NCI-H146 treated with DMSO at 0.1 percent for 48 hours (cell line): ENCODE data around the gene RALGPS2.

ENCODE experiments used
- DNase-seq: peaks from one replicate; lab custom pipeline; 2025; ENCODE audit not compliant: unreplicated experiment; lab: John Stamatoyannopoulos, UW

The RALGPS2 gene

DNA sequence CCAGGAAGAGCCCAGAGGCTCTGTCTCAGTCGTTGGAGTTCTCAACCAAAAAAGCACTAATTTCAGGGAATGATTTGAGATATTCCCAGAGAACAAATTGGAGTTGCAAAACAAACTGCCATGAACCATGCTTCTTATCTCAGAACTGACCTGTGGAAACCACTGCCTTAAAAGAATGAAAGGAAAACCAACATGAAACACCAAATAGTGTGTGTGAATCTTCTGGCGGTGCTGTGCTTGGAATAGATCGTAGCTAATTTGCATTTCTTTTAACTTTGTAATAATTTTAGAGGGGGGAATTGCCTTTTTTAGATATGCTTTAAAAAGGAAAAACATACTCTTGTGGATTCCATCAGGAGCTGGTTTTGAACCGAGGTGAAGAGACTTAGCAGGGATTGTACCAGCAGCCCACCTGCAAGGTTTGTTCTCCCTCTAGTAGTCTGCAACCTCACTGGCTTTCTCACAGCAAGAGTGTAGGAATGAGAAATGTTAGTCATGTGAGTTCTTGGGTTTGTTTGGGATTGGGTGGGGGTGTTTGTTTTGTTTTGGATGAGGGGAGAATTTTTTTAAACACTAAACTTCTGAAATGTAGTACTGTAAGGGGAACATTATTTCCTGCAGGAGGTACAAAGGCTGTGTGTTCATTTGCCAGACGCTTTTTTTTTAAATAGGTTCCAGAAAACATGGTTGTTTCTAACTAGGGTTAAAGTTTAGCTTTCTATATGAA, 191.6 kb downstream of the RALGPS2 start:
- no peak for DNase-seq

DNA sequence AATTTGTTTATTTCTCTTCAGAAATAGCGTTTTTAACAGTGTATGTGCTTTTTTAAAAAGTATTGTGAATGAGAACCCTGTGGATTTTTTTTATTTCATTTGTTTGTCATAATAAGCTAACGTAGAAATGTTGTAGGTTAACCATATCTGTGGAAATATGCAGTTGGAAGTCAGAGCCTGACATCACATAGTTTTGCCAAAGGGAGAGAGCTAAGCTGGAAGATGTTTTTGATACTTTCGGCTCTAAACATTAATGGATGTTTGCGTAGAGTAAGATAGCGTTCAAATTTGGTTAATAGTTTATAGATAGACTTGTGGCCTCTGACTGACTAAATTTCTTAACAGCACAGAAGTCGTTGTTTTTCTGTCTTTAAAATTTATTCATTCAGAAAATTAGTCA, 193.3 kb downstream of the RALGPS2 start:
- DNase-seq = no peak

DNA sequence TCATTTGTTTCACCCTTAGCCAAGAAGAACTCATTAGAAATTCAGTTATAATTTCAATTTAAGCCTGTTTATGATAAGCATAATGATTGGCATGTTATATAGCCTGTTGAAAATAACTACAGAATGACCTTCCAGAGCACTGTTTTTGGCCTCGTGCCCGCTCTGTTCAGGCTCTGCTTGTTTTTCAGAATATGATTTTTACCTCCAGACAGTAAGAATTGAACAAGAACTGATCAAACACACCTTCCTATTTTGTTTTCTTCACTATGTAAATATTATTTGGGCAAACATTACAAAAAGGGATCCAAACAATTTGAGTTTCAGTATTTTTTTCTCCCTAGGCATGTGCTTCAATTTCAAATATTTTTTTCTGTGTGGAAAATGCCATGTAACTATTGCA, 193.9 kb downstream of the RALGPS2 start:
- no peak for DNase-seq

- no peak for DNase-seq
Measured at GRCh38 chr1:178919581-178919980, 194.5 kb downstream of the RALGPS2 start.

DNA sequence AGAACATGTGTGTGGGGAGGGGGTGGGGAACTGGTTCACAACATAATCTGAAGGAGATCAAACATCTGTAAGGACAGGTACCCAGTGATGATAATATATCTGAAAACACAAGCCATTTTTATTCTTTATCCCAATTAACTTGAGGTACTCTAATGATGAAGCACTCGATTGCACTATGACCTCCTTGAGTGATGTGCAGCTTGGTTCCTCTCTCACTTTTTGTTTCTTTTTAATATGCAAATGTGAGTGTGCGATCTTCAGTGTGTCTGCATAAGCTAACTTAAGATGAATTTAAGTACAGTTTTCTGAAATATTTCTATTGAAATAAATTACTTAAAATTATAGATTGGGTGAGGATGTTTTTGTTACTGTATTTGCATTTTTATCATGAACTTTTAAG, 196.5 kb downstream of the RALGPS2 start:
- DNase-seq = no peak

GRCh38 chr1:178923512-178923911, 198.5 kb downstream of the RALGPS2 start:
- DNase-seq = no peak

- no peak for DNase-seq
Measured at GRCh38 chr1:178926046-178926445, 201.0 kb downstream of the RALGPS2 start.

DNA sequence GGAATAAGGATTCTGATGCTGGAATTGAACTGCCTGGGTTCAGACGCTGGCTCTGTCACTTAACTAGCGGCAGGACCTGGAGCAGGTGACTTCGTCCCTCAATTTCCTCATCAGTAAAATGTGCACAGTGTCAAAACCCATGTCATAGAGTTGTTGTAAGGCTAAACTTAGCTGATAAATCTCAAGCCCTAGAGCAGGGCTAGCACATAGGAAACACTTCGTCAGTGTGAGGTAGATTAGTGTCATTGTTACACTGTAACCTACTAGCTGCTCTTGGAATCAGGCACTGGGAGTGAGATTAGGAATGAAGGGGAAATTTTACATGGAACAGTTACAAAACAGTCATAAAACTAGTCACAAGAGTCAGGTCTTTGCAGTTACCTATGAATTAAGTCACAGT, 202.0 kb downstream of the RALGPS2 start:
- DNase-seq = no peak

GRCh38 chr1:178928041-178928440, 203.0 kb downstream of the RALGPS2 start:
- DNase-seq = no peak

DNA sequence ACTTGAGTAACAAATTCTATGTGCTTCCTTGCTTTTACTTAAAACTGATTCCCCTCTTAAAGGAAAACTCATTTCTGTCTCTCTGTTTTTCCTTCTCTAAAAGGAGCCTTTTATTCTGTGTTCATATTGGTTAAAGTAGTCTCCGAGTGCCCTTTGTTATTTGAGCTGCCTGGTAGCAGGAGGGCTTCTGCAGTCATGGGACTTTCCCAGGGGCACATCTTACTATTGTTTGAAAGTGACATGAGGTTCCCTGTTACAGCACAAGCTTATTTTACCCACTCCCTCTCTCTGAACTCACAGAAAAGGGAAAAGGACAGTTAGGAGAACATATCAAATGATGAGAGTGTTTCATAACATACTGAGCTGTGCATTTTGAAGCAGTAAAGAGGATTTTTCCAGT, 203.9 kb downstream of the RALGPS2 start:
- no peak for DNase-seq

DNA sequence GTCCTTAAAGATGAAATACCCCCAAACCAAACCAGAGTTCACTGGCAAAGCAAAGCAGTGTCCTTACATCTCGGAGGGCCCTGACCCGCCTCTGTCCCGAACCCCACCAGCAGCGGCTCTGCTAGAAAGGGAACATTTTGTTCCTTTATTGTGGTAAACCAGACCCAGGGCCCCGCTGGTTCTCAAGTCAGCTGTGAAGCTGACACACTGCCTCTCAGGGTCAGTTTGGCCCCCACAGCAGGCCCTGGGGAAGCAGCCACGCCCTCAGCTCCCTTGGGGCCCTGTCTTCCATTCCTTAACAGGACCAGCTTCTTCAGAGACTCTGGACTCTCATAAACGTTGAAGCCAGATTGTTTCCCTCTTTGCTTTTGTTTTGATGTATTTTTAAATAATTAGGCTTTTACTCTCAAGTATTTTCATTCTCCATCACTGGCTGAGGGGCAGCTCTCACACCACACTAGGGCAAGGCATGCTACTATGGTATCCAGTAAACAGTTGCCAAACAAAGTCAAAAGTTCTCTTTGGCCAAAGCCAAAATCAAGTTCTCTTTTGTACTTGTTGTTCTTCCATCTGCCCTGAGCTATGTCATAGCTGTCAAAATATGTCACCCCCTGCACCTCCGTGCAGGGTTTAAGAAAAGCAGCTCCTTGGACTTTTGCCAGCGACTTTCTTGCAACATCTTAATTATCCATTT, 207.0 kb downstream of the RALGPS2 start:
- no peak for DNase-seq

DNA sequence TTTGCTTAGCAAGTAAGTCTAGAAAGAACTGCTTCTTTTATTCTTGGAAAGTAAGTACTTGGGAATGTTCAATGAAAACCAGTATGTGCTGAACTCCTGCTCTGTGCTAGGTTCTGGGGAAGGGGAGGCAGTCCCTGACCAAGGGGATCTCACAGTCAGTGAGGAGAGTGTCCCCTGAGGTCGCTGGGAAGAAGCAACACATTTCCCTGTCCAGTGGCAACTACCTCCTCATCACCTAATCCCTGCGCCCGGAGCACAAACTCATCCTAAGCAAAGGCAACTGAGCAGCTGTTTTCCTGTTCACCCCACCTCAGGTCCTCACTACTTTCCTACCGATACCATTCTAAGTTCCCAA, 207.5 kb downstream of the RALGPS2 start:
- DNase-seq = no peak

GRCh38 chr1:178933105-178933561, 208.1 kb downstream of the RALGPS2 start:
- no peak for DNase-seq

DNA sequence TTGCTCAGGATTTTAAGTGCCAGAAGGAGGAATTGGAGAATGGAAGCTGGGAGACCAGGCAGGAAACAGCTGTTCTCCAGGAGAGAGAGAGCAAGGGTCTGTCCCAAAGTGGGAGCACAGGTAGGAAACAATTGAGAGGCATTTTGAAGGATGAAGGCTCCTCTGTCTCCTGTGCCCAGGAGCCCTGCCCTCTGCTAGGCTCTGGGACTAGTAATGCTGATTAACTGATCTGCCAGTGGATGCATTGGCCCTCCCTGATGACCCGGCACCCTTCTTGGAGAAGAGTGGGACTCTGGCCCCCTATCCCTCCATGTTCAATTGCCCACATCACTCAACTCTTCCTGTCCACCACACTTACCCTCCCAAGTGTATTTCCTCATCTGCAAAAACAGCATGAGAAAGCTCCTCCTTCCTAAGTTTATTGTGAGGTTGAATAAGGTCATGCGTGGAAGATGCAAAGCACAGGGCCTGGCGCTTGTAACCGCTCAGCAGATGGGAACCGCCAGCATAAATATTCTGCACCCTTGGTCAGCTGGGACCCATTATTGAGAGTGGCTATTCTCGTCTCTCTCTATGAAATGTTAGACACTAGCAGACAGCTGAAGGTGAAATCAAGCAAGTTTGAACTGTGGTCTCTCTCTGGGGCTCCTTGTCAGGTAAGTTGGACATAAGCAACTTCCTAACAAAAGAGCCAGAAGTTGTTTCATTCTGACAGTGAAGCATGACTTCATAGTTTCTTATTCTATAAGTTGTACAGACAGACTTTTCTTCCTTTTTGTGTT, 208.9 kb downstream of the RALGPS2 start:
- DNase-seq = no peak

DNA sequence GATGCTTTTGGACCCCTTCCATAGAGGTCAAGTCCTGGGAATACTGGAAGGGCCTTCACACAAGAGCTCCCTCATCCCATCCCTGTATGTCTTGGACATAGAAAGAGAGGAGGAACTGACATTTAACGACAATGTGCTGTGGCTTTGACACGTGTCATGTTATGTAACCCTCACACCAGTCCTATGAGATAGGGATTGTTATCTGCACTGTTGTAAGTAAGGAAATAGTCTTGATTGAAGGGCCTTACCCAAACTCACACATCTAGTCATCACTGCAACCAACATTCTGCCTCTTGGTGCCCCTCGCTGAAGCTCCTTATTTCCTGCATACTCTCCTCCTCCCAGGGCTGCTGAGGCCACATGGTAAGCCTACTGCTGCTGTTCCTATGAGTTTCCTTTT, 209.5 kb downstream of the RALGPS2 start:
- DNase-seq = no peak

GRCh38 chr1:178935610-178936009, 210.6 kb downstream of the RALGPS2 start:
- no peak for DNase-seq

- DNase-seq = no peak
Measured at GRCh38 chr1:178937695-178938094, 212.7 kb downstream of the RALGPS2 start.

- DNase-seq = no peak
Measured at GRCh38 chr1:178938101-178938958, 213.3 kb downstream of the RALGPS2 start.

DNA sequence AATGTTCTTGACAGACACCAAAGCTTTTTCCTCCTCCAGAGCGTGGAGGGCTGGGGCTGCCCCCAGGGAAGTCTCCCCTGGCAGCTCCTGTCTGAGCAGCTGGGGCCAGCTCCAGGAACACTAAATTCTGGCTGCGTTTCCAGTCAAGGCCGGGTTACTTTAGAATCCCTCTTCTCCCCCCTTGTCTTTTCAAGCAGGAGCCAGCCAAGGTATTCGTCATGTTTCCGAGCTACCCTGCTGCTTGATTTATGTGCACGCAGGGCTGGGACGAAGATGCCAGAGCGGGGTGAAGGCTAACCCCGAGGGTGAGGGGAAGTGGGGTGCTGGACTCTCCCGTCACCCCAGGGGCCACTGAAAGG, 213.9 kb downstream of the RALGPS2 start:
- no peak for DNase-seq

- DNase-seq = no peak
Measured at GRCh38 chr1:178939338-178940067, 214.5 kb downstream of the RALGPS2 start.
